PC-3 (cell line): ENCODE data around the gene SUSD4.

Experiments
- EZH2 ChIP-seq: fragments of 300-600 bp; sonication (generic); IDR thresholded peaks from one replicate; pipeline ENCODE4 v1.6.1; 2017; ENCODE audit warnings: antibody characterized with exemption, mild to moderate bottlenecking, low read length; ENCODE audit not compliant: unreplicated experiment
- EZH2phosphoT487 ChIP-seq: fragments of 300-600 bp; sonication (generic); IDR thresholded peaks from 2 replicates; pipeline ENCODE4 v1.6.1; 2018; ENCODE audit warnings: mild to moderate bottlenecking, antibody characterized with exemption, low read length, borderline replicate concordance
- TF ChIP-seq, protein P1 (sequence below): fragments of 300-600 bp; sonication (generic); conservative IDR thresholded peaks from 2 replicates; pipeline ENCODE4 v1.5.1; 2017; ENCODE audit warnings: antibody characterized with exemption, low read depth, mild to moderate bottlenecking, low read length

- TF ChIP-seq, protein P1, sequence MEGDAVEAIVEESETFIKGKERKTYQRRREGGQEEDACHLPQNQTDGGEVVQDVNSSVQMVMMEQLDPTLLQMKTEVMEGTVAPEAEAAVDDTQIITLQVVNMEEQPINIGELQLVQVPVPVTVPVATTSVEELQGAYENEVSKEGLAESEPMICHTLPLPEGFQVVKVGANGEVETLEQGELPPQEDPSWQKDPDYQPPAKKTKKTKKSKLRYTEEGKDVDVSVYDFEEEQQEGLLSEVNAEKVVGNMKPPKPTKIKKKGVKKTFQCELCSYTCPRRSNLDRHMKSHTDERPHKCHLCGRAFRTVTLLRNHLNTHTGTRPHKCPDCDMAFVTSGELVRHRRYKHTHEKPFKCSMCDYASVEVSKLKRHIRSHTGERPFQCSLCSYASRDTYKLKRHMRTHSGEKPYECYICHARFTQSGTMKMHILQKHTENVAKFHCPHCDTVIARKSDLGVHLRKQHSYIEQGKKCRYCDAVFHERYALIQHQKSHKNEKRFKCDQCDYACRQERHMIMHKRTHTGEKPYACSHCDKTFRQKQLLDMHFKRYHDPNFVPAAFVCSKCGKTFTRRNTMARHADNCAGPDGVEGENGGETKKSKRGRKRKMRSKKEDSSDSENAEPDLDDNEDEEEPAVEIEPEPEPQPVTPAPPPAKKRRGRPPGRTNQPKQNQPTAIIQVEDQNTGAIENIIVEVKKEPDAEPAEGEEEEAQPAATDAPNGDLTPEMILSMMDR = no peak
- no peak for TF ChIP-seq EZH2
- TF ChIP-seq EZH2phosphoT487 = no peak
These were observed 159.6 kb downstream of the SUSD4 start for GRCh38 chr1:223204424-223204823.
